Left cardiac atrium (tissue), 4 donors: Measurements from ENCODE around the gene CDC34. TPM values are rescaled to one million over a fixed set of nuclear protein-coding genes. Genes with fewer than 3 reads are reported as not detected.

Experiments
- ATAC-seq, 2 donors: fragments of 200-7000 bp; cut with Tn5 transposase; one replicate each; pipeline ENCODE4 v1.9.1; 2020; ENCODE audit warnings: mild to moderate bottlenecking in 2 of 2, moderate library complexity in 2 of 2
- DNase-seq: peaks from one replicate; pipeline ENCODE4 v3.0.0-alpha.2; 2020
- intact Hi-C, 2 donors: fragments of 100-400 bp; cut with DNase I; formaldehyde crosslinking; loops; one replicate each; pipeline versions ENCODE4 v1.14.1 to v1.15.1; 2022 to 2023
- total RNA-seq, 2 donors: library from RNA; stranded (reverse); fragmentation: NEBNext Ultra II Directional; extraction: Animal tissue kit (Norgen Biotek cat#: 25700); gene quantifications; one replicate each; pipeline ENCODE4 v1.2.1, GENCODE V29; 2021
- donor health status: DM: no; HTN: yes; CAD: no.
- donor health status: DM: no; HTN: yes; CAD: no; lungs with severe emphysema.
- donor health status: DM: yes; HTN: yes; CAD: no.
- donor health status: Dilated cardiomyopathy.

Gene CDC34
- total RNA-seq, 2 donors from 2014 or later = 63.9 to 71.0 TPM

DNA sequence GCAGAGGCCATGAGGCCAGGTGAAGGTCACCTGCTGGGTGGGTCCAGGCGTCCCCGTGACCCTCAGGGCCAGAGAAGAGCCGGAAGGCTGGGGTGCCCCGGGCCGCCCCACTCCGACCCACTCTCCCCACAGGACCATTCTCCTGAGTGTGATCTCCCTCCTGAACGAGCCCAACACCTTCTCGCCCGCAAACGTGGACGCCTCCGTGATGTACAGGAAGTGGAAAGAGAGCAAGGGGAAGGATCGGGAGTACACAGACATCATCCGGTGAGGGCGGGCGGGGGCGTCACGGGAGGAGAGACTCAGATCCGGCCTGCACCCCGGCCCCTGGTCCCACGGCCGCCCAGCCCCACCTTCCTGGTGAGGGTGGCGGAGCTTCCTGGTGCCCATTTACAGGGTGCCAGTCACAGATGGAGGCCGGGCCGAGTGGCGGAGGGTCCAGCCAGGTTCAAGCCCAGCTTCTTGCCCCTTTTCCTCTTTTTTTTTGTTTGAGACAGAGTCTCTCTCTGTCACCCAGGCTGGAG is 5.4 kb downstream of the CDC34 start:
- ATAC-seq = no peak
- DNase-seq = no peak
- intact Hi-C loops = no loop called here

DNA sequence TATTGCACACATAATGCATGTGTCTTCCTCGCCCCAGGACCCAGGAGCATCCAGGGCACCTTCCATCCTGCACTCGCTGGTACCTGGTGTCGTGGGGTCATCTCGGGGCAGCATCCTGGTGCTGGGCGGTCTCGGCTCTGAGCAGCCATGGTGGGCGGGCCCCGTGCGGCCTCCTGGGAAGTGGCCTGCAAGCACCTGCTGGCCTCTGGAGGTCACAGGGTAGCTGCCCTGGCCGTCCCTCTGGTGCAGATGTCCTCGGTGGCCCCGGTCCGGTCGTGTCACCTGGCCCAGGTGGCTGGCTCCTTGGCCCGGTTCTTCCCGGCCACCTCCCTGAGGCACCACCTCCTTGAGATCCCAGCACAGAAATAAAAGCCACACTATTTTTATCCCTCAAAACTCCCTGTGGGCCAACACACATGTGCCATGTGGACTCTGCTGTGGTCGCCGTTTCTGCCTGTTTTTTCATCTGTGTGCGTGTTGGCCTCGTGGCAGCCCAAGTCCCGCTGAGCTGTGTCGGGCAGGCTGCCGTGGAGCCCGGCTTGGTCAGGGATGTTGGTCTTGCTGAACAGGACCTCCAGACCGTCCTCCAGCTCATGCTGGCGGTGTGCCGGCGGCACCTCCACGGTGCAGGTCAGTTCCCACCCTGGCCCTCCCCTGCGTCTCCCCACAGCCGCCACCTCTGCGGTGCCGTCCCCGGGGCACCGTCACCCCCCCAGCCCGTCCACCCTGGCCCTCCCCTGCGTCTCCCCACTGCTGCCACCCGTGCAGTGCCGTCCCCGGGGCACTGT is 7.3 kb downstream of the CDC34 start:
- ATAC-seq (no peak), DNase-seq (no peak)
- intact Hi-C loops = no loop called here

DNA sequence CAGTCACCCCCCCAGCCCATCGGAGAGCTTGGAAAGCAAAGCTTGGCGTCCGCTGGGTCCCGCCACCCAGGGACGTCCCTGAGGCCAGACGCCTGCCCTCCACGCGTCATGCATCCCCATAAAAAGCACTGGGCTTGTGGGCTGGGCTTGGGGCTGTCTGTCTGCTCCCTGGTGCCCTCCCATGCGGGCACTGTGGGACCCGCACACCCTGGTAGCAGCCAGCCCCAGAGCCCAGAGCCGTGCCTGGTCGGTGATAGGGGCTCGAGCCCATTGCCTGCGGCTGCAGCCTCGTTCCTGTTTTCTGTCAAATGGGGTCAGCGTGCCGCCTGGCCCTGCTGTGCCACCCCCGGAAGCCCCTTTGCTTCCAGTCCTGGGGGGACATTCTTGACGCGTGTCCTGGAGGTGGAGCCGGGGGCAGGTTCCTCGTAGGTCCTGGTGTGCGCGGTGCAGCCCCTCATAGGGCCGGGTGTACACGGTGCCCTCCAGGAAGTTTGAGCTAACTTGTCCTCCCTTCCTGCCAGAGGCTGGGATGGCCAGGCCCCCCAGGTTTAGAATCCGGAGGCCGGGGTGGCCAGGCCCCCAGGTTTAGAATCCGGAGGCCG is 8.0 kb downstream of the CDC34 start:
- intact Hi-C loops = no loop called here
- DNase-seq (no peak), ATAC-seq (peak in 1 of 2 donors; percentile 48)

DNA sequence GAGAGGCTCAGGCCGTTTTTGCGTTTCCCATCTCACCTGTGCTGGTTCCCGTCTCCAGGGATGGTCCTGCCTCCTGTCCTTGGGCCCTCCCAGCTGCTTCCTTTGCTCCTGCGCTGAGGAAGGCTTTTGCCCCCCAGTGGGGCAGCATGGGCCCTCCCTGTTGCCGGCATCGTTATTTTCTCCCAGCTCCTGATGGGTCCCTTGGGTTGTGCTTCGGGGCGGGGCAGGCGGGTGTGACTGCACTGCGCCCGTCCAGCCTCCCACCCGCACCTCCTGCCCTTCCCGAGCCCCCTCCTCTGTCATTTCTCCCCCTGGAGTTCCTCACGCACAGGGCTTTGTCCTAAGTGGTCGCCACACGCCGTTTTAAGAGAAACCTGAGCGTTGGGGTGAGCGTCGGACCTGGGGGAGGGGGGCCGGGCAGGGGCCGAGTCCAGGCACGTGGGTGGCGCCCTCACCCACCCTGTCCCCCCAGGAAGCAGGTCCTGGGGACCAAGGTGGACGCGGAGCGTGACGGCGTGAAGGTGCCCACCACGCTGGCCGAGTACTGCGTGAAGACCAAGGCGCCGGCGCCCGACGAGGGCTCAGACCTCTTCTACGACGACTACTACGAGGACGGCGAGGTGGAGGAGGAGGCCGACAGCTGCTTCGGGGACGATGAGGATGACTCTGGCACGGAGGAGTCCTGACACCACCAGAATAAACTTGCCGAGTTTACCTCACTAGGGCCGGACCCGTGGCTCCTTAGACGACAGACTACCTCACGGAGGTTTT is 9.5 kb downstream of the CDC34 start:
- DNase-seq (no peak), ATAC-seq (no peak)
- intact Hi-C loops = no loop called here

DNA sequence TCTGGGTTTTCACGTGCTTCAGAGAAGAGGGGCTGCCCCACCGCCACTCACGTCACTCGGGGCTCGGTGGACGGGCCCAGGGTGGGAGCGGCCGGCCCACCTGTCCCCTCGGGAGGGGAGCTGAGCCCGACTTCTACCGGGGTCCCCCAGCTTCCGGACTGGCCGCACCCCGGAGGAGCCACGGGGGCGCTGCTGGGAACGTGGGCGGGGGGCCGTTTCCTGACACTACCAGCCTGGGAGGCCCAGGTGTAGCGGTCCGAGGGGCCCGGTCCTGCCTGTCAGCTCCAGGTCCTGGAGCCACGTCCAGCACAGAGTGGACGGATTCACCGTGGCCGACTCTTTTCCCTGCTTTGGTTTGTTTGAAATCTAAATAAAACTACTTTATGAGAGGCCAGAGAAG is 10.1 kb downstream of the CDC34 start:
- DNase-seq (no peak), ATAC-seq (no peak)
- intact Hi-C loops = no loop called here

DNA sequence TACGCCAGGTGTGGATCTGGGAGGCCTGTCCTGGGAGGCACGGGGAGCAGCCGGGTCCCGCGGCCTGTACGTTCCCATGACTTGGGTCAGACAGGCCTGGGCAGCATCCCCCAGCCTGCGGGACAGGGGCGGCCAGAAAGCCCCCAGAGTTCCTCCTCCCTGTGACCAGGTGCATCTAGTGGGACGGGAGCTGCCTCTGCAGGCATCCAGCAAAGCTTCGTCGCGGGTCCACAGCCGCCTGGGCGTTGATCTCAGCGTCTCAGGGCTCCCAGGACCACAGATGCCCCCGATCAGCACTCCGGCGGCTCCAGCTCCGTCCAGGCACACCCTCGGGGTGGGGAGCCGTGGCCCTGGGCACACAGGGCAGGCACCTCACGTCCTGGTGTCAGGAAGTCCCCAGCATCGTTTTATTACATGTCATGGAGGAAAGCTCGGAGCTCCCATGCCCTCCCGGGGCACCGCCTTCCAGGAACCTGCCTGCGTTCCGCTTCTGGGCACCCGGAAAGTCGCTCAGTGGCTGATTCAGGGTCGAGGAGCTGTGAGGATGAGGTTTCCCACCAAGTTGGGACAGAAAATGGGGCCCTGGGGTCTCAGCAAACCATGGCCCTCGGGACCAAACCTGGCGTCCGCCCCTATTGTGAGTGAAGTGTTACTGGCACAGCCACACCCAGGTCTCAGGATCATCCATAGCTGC is 10.8 kb downstream of the CDC34 start:
- DNase-seq = no peak
- intact Hi-C loops = no loop called here
- ATAC-seq = no peak

DNA sequence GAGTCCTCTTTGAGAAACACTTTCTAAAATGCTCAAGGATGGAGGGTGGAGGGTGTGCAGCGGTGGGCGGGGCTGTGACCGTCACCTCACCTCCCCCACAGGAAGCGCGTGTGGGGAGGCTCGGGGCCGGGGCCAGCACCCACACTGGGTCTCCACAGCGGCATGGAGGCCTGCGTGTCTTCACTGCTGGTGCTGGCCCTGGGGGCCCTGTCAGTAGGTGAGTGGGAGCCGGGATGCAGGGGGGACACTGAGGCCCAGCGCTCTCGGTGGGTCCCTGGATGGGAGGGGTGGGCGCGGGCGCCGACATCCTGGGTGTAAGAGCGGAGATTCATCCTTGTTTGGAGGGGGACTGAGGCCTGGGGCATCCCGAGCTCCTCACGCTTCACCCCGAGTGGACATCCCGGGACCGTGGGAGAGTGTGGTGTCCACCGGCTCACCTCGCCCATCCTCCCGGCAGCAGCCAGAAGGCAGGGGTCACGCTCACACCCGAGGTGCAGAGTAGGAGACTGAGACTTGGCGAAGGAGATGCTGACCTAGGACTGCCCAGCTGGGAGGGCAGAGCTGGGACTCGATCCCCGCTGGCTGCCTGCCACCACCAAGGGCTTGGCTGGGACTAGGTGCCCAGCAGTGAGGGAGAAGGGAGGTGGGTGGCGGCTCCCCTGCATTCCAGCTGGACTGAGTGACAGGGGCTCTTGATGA is 12.5 kb downstream of the CDC34 start, which contains the start of gene GZMM:
TSS of gene GZMM (plus strand) at position 144 of the 699 bp plus-strand sequence. CDS start at position 163, 19 bp downstream.
- intact Hi-C loops = no loop called here
- DNase-seq = no peak

DNA sequence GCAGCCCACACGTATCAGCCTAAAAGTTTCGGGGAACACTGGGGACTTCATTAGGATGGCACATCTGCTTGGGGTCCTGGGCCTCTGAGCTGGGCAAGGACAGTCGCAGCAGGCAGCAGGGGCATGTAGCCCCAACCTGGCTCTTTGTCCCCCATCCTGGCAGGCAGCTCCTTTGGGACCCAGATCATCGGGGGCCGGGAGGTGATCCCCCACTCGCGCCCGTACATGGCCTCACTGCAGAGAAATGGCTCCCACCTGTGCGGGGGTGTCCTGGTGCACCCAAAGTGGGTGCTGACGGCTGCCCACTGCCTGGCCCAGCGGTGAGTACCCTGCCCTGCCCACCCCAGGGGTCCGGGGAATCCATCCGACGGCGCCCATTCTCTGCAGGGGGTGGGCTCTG is 15.6 kb downstream of the CDC34 start:
- intact Hi-C loops = no loop called here
- no peak for ATAC-seq
- no peak for DNase-seq

More for the DNA sequence above, 12.5 kb downstream of the CDC34 start, which contains the start of gene GZMM:
- ATAC-seq = peak; percentile 32 to 45

DNA sequence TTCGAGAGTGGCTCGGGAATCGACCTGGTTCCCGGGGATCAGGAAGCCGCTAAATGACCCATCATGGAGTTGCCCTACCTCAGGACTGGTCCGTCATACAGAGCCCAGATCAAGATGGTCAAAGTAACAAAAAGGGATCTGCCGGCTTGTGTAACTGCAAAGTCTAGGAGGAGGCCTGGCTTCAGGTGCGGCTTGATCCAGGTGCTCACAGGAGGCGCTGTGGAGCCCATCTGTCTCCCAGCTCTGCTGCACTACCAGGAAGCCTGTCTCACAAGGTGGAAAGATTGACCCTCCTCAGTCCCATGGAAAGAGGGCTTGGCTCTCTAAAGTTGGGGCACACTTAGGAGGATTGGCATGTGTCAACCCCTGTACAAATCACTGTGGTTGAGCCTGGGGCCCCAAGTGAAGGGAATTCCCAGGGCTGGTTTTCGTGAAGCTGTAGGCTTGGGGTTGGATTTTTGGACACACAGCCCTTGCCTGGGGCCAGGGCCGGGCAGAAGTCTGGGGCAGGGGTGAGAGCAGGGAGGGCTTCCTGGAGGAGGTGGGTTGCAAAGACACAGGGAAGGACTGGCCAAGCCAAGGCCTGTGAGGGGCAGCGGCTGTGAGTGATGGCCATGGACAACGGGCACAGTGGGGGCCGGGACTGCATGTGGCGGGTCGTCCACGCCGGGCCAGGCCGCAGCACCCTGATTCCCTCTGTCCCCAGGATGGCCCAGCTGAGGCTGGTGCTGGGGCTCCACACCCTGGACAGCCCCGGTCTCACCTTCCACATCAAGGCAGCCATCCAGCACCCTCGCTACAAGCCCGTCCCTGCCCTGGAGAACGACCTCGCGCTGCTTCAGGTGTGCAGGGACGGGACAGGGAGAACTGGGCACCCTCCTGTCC is 16.5 kb downstream of the CDC34 start:
- DNase-seq (no peak), ATAC-seq (no peak)
- intact Hi-C loops = no loop called here

DNA sequence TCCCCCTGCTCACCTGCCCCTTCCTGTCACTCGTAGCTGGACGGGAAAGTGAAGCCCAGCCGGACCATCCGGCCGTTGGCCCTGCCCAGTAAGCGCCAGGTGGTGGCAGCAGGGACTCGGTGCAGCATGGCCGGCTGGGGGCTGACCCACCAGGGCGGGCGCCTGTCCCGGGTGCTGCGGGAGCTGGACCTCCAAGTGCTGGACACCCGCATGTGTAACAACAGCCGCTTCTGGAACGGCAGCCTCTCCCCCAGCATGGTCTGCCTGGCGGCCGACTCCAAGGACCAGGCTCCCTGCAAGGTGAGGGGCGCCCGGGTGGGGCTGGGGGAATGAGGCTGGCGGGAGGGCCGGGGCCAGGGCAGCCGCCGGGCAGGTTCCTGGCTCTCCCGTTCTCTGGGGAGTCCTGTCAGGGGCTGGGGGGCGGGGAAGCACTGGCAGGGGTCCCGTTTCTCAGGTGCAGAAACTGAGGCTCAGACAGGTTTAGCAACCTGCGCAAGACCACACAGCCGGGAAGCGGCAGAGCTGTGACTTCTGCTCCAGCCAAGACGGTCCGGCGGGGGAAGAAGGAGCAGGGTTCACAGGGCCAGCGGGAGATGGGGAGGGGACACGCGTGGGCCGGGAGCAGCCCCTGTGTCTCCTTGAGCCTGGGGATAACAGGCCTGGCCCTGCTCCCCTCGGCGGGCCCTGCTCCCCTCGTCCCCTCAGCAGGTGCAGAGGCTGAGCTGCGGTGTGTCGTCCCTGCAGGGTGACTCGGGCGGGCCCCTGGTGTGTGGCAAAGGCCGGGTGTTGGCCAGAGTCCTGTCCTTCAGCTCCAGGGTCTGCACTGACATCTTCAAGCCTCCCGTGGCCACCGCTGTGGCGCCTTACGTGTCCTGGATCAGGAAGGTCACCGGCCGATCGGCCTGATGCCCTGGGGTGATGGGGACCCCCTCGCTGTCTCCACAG is 17.6 kb downstream of the CDC34 start:
- ATAC-seq = no peak
- DNase-seq = no peak
- intact Hi-C loops = no loop called here

DNA sequence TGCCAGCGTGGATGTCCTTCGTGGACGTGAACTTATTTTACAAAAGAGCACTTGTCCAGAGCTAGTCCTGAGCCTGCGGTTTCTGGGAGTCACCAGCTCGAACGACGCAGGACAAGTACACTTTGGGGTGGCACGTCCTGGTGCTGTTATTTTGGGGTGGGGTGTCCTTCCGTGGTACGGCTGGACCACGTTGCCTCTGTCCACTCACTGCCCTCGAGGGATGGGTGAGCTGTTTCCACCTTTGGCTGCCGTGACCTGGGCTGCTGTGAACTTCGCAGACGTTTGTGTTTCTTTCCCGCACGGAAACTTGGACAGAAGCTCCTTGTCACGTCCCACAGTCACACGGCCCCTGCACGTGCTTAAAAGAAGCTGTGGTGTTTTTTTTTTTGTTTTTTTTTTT is 23.3 kb downstream of the CDC34 start:
- ATAC-seq (no peak), DNase-seq (no peak)
- intact Hi-C loops = no loop called here

DNA sequence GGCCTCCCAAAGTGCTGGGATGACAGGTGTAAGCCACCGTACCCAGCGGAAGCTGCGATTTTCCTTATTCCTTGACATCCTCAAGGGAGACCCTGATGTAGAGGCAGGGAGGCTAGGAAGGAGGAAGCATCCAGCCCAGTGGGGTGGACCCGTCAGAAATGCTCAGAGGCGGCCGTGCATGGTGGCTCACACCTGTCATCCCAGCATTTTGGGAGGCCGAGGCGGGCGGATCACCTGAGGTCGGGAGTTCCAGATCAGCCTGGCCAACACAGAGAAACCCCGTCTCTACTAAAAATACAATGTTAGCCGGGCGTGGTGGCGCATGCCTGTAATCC is 23.9 kb downstream of the CDC34 start:
- no peak for DNase-seq
- ATAC-seq = no peak
- intact Hi-C loops = no loop called here

DNA sequence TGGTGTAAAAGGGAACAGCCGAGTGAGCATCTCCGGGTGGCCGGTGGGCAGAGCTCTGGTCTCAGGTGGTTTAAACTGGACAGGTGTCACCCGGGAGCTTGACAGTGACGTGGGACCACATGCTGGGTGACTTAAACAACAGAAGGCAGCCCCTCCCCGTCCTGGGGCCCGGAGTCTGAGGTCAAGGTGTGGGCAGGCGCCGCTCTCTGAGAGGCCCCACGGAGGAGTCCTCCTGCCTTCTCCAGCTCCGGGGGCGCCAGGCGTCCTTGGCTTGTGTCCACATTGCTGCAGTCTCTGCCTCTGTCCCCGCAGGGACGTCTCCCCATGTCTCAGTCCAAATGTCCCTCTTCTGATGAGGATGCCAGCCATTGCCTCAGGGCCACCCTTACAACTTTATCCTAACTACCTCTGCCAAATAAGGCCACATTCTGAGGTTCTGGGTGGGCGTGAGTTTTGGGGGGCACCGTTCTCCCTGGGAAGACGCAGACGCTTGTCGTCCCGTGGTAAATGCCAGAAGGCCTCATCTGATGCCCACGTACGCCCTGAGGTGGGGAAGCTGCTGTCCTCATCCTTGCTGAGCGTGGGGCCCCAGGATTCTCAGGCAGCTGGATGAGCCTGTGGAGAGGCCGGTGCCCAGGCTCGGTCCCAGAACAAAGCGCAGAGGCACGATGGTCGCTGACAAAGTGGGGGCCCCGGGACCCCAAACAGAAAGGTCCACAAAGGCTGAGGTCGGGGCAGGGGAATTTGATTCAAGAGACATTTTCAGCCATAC is 25.2 kb downstream of the CDC34 start:
- intact Hi-C loops = no loop called here
- DNase-seq (no peak), ATAC-seq (peak in 1 of 2 donors; percentile 9)

DNA sequence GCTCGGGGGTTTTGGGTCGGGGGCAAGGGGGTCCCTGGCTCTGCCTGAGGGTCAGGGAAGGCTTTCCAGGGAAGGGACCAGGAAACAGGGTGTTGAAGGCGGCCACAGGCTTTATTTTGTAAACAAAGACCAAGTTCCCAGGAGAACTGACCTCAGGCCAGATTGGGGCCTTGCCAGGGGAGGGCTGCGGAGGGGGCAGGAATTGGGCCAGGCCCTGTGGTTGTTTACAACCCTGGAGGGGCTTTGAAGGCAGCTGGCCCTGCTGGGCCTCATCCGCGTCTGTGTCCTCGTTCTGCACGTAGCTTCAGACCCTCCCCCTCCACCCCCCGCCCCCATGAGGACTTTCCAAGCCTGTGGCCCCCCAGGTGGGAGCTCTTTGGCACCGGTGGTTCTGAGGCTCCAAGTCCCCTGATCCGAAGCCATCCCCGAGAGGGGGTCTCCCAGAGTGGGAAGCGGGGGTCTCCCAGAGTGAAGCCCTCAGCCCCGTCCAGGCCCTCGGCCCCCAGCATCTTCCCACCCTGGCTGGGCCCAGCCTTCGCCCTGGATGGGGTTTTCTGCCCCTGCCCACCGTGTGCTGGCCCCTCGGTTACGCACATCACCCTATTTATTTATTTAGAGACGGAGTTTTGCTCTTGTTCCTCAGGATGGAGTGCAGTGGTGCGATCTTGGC is 27.3 kb downstream of the CDC34 start:
- intact Hi-C loops = no loop called here
- ATAC-seq (peak in 1 of 2 donors; percentile 15), DNase-seq (no peak)

DNA sequence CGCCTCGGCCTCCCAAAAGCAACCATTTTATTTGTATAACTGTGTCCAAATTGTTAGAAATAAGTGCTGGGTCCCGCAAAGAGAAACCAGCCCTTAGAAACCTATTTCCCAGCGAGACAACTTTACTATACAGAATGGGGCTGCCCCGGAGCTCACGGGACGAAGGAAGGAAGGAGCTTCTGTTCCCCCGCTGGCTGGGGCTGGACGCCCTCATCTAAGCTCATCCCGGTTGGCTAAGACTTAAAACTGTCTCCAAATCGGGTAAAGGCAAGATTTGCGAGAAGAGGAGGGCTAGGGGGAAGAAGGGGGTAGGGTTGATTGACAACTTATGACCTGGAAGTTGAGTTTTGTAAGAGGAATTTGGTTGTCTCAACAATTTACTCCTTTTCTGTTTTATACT is 28.6 kb downstream of the CDC34 start:
- DNase-seq (no peak), ATAC-seq (no peak)
- intact Hi-C loops = no loop called here

DNA sequence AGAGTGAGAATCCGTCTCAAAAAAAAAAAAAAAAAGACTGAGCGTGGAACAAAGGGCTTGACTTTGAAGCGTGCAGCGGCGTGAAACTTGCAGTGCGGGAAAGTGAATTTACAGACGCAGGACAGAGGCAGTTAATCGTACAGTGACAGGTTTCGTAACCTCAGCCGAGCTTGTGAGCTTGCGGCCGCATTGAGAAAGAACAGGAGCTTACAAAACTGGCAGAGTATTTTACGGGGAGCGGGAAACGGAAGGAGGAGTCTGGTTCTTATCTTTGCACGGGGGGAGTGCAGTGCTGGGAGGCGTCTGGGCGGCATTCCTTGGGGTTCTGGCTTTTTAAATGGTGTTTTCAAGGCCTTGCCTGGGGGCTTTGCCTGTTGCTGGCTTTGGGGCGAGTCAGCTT is 34.8 kb downstream of the CDC34 start:
- DNase-seq (peak; percentile 65), ATAC-seq (peak in 1 of 2 donors; percentile 61)
- intact Hi-C loops = no loop called here
